Hematopoietic multipotent progenitor cell (in vitro differentiated cells): Measurements from ENCODE around the gene PSMD2. TPM values are rescaled to one million over a fixed set of nuclear protein-coding genes. Genes with fewer than 3 reads are reported as not detected.
"Not testable (repeated sequence)": the region's sequence is repeated elsewhere in the genome, so short reads cannot be mapped to it uniquely, and the experiment has no call there.

Source experiments
- DNase-seq, 3 donors: peaks; one replicate each; pipeline ENCODE4 v3.0.0-alpha.2; 2011 to 2015; ENCODE audit warnings: low read depth in 2 of 3, low spot score in 2 of 3
- total RNA-seq: library from RNA; depleted of rRNA; stranded (reverse); fragments of >200 nt; gene quantifications from one replicate; pipeline ENCODE4 v1.2.3, GENCODE V29; 2012

The PSMD2 gene
- total RNA-seq, 1 donor = 259 TPM

DNA sequence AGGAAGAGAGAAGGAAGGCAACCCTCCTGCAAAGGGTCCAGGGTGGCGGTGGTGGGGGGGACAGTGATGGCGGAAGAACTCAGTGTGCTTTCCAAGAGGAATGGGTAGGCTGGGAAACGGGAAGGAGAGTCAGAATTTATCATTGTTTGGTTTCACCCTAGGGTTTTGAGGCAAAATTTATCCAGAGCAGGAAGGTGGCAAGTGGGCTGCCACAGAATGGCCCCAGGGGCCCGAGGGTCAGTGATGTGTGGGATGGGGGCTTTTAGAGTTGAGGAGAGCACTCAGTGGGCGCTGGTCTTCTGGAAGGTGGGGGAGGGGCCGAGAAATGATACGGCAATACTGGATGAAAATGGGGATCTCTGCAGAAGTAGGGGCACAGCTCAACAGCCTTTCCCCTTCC, 38.9 kb downstream of the PSMD2 start:
- no peak for DNase-seq

DNA sequence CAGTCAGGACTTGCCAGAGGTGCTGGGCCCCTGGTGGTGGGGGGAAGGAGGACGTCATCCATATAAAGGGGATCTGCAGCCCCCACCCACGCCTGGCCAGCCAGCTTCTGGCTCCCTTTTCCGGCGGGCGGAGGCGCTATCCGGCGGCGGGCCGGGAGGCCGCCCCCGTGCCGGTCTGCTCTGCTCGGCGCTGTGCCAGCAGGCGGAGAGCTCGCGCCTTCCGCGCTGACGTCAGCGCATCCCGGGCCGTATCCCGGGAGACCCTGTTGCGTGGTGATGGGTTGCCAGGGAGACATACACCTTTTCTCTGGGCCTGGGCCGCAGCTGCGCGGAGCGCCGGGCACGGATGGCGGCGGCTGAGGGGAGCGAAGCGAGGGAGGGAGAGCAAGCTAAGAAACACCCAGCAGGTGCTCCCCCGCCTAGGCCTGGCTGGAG, 39.5 kb downstream of the PSMD2 start:
- DNase-seq = no peak

DNA sequence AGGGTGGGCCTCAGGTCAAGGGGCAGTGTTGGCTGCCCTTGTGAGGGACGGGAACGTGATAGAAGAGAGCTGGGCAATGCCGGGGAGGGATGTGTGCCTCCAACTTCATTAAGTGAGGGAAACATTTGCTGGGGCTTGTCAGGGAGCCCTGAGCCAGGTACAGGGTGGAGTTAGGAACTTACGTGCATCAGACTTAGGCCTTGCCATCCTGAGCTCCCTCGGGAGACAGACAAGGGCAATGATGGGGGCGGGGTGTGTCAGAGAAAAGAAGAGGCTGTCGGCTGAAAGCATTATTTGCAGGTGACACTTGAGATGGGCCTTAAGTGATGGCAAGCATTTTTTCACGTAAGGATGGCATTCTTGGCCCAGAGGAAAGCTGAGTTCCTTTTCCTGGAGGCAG, 40.0 kb downstream of the PSMD2 start:
- DNase-seq = no peak

DNA sequence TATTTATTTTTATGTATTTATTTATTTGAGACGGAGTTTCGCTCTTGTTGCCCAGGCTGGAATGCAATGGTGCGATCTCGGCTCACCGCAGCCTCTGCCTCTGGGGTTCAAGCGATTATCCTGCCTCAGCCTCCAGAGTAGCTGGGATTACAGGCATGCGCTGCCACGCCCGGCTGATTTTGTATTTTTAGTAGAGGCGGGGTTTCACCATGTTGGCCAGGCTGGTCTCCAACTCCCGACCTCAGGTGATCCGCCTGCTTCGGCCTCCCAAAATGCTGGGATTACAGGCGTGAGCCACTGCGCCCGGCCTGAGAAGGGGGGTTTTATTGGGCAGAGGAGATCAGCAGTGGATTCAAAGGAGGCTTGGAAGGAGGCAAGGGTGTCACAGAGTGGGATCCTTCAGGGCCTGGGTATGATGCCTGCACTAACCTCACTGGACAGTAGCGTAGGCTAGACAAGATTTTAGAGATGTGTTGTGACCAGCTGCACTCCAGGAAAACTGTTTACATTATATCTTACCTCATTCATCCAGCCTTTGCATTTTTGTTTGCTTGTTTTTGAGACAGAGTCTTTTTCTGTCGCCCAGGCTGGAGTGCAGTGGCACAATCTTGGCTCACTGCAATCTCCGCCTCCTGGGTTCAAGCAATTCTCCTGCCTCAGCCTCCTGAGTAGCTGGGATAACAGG, 40.6 kb downstream of the PSMD2 start:
- not testable (repeated sequence) for DNase-seq

DNA sequence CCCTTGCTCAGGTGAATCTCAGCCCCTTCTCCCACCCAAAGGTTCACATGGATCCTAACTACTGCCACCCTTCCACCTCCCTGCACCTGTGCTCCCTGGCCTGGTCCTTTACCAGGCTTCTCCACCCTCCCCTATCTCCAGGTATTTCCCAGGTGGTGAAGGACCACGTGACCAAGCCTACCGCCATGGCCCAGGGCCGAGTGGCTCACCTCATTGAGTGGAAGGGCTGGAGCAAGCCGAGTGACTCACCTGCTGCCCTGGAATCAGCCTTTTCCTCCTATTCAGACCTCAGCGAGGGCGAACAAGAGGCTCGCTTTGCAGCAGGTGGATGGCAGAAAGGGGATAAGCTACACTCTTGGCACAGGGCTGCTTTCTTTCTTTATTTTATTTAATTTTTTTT, 42.9 kb downstream of the PSMD2 start:
- DNase-seq = no peak

GRCh38 chr3:184343200-184343876, 44.3 kb downstream of the PSMD2 start:
- no peak for DNase-seq

GRCh38 chr3:184344579-184345316, 45.7 kb downstream of the PSMD2 start:
- DNase-seq = no peak

DNA sequence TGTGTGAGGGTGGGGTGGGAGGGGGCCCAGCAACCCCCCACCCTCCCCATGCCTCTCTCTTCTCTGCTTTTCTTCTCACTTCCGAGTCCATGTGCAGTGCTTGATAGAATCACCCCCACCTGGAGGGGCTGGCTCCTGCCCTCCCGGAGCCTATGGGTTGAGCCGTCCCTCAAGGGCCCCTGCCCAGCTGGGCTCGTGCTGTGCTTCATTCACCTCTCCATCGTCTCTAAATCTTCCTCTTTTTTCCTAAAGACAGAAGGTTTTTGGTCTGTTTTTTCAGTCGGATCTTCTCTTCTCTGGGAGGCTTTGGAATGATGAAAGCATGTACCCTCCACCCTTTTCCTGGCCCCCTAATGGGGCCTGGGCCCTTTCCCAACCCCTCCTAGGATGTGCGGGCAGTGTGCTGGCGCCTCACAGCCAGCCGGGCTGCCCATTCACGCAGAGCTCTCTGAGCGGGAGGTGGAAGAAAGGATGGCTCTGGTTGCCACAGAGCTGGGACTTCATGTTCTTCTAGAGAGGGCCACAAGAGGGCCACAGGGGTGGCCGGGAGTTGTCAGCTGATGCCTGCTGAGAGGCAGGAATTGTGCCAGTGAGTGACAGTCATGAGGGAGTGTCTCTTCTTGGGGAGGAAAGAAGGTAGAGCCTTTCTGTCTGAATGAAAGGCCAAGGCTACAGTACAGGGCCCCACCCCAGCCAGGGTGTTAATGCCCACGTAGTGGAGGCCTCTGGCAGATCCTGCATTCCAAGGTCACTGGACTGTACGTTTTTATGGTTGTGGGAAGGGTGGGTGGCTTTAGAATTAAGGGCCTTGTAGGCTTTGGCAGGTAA, 46.5 kb downstream of the PSMD2 start:
- peak in 2 of 3 donors; percentile 40 to 54 for DNase-seq

GRCh38 chr3:184346480-184347190, 47.6 kb downstream of the PSMD2 start:
- DNase-seq = no peak

- DNase-seq = peak in 1 of 3 donors; percentile 42
These were observed 48.4 kb downstream of the PSMD2 start for GRCh38 chr3:184347321-184348056.

GRCh38 chr3:184348057-184348382, 49.0 kb downstream of the PSMD2 start:
- DNase-seq = no peak

GRCh38 chr3:184349563-184350470, 50.8 kb downstream of the PSMD2 start:
- DNase-seq = no peak

GRCh38 chr3:184350618-184351017, 51.6 kb downstream of the PSMD2 start:
- DNase-seq = no peak

- no peak for DNase-seq
These were observed 52.6 kb downstream of the PSMD2 start for GRCh38 chr3:184351511-184352148.

- no peak for DNase-seq
These were observed 53.2 kb downstream of the PSMD2 start for GRCh38 chr3:184352149-184352785.

GRCh38 chr3:184352897-184353545, 54.0 kb downstream of the PSMD2 start:
- DNase-seq = no peak

DNA sequence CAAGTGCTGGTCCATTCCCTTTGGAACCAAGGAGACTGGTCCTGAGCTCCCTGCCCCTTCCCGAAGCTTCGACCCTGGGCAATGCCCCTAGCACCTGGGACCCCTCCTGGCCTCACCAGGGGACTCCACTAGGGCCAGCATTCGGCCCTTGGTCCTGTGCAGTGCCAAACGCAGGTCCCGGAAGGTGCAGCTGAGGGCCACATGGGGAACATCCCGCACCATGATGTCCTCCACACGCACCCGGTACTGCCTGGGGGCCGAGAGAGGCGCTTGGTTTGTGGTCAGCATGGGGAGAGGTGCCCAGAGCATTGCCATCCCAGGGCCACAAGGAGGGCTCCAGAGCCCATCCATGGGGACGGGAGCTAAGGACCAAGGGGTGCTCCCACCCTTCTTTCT, 54.5 kb downstream of the PSMD2 start:
- no peak for DNase-seq
